Measurements from ENCODE around the gene ZNF865. TPM values are rescaled to one million over a fixed set of nuclear protein-coding genes. Genes with fewer than 3 reads are reported as not detected.
A peak's percentile ranks its signal among the peaks of the same experiment; 100 is the strongest.

Gene ZNF865
- total RNA-seq (10 to 100 TPM; 12.2 to 23.3 (median 17.8) TPM), polyA plus RNA-seq (10 to 100 TPM in 1 of 3 donors, 1 to 10 TPM in 2; 4.8 to 10.4 (median 5.3) TPM)
- long read RNA-seq, donor 1, full-length matches to known transcripts: 1 of 1 reads
- long read RNA-seq, donor 1, partial matches to known transcripts: 0 of 1 reads
- long read RNA-seq, donor 1, other reads (novel, unspliced or antisense): 0 of 1 reads
- long read RNA-seq, donor 2, full-length matches to known transcripts: 5 of 5 reads
- long read RNA-seq, donor 2, partial matches to known transcripts: 0 of 5 reads
- long read RNA-seq, donor 2, other reads (novel, unspliced or antisense): 0 of 5 reads

GRCh38 chr19:55605637-55606470 lies at the start of gene ZNF865:
ZNF865 (plus strand) TSS chr19:55605647; CDS start chr19:55613619, 7,972 bp downstream.
- peak within 1 kb of the TSS; percentile 84 to 99 (median 96) for H3K27ac ChIP-seq
- intact Hi-C loops (cut with DNase I; ENCODE audit: low total_unique reads): no loop called here
- H3K9me3 ChIP-seq: no peaks in the 10 kb centered on the region
- H3K4me3 ChIP-seq: peak within 1 kb of the TSS; percentile 61 to 97 (median 74)
- WGBS, 5 donors: 0 to 2% (median 1%) methylated on average over 18 to 44 of the region's 44 CpGs
- peaks cover 0 to 49% (median 15%) of the 10 kb centered on the region in 6 donors for H3K36me3 ChIP-seq
- peaks cover 16 to 95% (median 63%) of the 10 kb centered on the region in 6 donors for H3K4me1 ChIP-seq
- no peaks in the 10 kb centered on the region for H3K27me3 ChIP-seq (replicated peaks in 1 of 7)
- TF ChIP-seq POLR2AphosphoS5 (IDR thresholded peaks at IDR 0.05): peak in 1 of 3 donors; percentile 38
- TF ChIP-seq POLR2A (IDR thresholded peaks at IDR 0.05): no peak
- TF ChIP-seq, protein P1, sequence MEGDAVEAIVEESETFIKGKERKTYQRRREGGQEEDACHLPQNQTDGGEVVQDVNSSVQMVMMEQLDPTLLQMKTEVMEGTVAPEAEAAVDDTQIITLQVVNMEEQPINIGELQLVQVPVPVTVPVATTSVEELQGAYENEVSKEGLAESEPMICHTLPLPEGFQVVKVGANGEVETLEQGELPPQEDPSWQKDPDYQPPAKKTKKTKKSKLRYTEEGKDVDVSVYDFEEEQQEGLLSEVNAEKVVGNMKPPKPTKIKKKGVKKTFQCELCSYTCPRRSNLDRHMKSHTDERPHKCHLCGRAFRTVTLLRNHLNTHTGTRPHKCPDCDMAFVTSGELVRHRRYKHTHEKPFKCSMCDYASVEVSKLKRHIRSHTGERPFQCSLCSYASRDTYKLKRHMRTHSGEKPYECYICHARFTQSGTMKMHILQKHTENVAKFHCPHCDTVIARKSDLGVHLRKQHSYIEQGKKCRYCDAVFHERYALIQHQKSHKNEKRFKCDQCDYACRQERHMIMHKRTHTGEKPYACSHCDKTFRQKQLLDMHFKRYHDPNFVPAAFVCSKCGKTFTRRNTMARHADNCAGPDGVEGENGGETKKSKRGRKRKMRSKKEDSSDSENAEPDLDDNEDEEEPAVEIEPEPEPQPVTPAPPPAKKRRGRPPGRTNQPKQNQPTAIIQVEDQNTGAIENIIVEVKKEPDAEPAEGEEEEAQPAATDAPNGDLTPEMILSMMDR (IDR thresholded peaks at IDR 0.05 in 8 of 11, conservative IDR thresholded peaks at IDR 0.05 in 3 of 11): peak; percentile 43 to 75 (median 68)
- peak; percentile 89 for DNase-seq

GRCh38 chr19:55559684-55560083 lies 45.8 kb upstream of the ZNF865 start:
- H3K4me1 ChIP-seq: no peaks in the 10 kb centered on the region
- DNase-seq: no peak
- intact Hi-C loops (cut with DNase I; ENCODE audit: low total_unique reads): no loop called here
- WGBS, 5 donors: 81 to 90% (median 85%) methylated on average over 9 of the region's 9 CpGs
- TF ChIP-seq POLR2AphosphoS5 (IDR thresholded peaks at IDR 0.05): no peak
- H3K9me3 ChIP-seq: peaks cover 0 to 10% (median 7%) of the 10 kb centered on the region in 8 donors
- H3K27me3 ChIP-seq (replicated peaks in 1 of 7): peaks cover 0 to 33% (median 4%) of the 10 kb centered on the region in 7 donors
- H3K27ac ChIP-seq: no peak overlapping the region
- H3K4me3 ChIP-seq: no peak overlapping the region
- no peaks in the 10 kb centered on the region for H3K36me3 ChIP-seq

- DNase-seq: no peak
- intact Hi-C loops (cut with DNase I; ENCODE audit: low total_unique reads): no loop called here
- 60 to 79% (median 69%) methylated on average over 12 of the region's 12 CpGs for WGBS, 5 donors
These were observed 42.2 kb upstream of the ZNF865 start for GRCh38 chr19:55563261-55563690.

DNA sequence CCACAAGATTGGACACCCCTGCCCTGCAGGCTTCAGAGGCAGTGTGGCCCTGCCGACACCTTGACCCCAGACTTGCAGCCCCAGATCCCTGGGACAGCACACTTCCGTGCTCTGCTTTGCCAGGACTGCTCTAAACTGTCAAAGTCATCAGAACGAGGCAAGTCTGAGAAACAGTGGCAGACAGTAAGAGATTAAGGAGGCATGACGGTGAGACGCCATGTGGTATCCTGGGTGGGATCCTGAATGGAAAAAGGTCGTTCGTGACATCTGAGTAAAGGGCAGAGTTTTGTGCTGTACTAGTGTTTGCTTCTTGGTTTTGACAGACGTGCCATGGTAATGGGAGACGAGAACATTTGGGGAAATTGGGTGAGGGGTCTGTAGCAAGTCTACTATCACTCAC lies 38.6 kb upstream of the ZNF865 start:
- no peak overlapping the region for H3K27ac ChIP-seq
- TF ChIP-seq, protein P1 (IDR thresholded peaks at IDR 0.05 in 8 of 11, conservative IDR thresholded peaks at IDR 0.05 in 3 of 11): no peak
- TF ChIP-seq POLR2A (IDR thresholded peaks at IDR 0.05) (no peak), POLR2AphosphoS5 (IDR thresholded peaks at IDR 0.05) (no peak)
- peaks cover 0 to 4% (median 0%) of the 10 kb centered on the region in 8 donors for H3K9me3 ChIP-seq
- H3K4me3 ChIP-seq: no peak overlapping the region
- H3K36me3 ChIP-seq: no peaks in the 10 kb centered on the region
- intact Hi-C loops (cut with DNase I; ENCODE audit: low total_unique reads): no loop called here
- no peak for DNase-seq
- peaks cover 0 to 30% (median 5%) of the 10 kb centered on the region in 7 donors for H3K27me3 ChIP-seq (replicated peaks in 1 of 7)
- 52 to 57% (median 55%) methylated on average over 9 of the region's 9 CpGs for WGBS, 5 donors
- H3K4me1 ChIP-seq: no peaks in the 10 kb centered on the region

More at GRCh38 chr19:55563261-55563690, 42.2 kb upstream of the ZNF865 start:
- TF ChIP-seq, protein P1 (IDR thresholded peaks at IDR 0.05 in 8 of 11, conservative IDR thresholded peaks at IDR 0.05 in 3 of 11): no peak
- no peak for TF ChIP-seq POLR2AphosphoS5 (IDR thresholded peaks at IDR 0.05)
- TF ChIP-seq POLR2A (IDR thresholded peaks at IDR 0.05): no peak
- H3K36me3 ChIP-seq: no peaks in the 10 kb centered on the region
- no peaks in the 10 kb centered on the region for H3K4me1 ChIP-seq
- H3K27ac ChIP-seq: no peak overlapping the region
- peaks cover 0 to 10% (median 7%) of the 10 kb centered on the region in 8 donors for H3K9me3 ChIP-seq
- H3K4me3 ChIP-seq: no peak overlapping the region
- H3K27me3 ChIP-seq (replicated peaks in 1 of 7): peaks cover 0 to 55% (median 5%) of the 10 kb centered on the region in 7 donors
